GM21526 (cell line): ENCODE results near the gene TMEM170A.
"Not testable (repeated sequence)": the region's sequence is repeated elsewhere in the genome, so short reads cannot be mapped to it uniquely, and the experiment has no call there.

Experiments
- ATAC-seq: cut with Tn5 transposase; IDR thresholded peaks from one replicate; pipeline ENCODE4 v1.9.1; 2021; ENCODE audit warnings: moderate library complexity; ENCODE audit not compliant: unreplicated experiment, low FRiP score

The TMEM170A gene

GRCh38 chr16:75464122-75464918 is at the start of gene TMEM170A:
Gene TMEM170A (minus strand): TSS chr16:75464689. CDS start chr16:75464600, 89 bp downstream.
- peak; percentile 88 for ATAC-seq

GRCh38 chr16:75506574-75506973 is 42.1 kb upstream of the TMEM170A start:
- ATAC-seq: no peak

GRCh38 chr16:75506107-75506506 is 41.6 kb upstream of the TMEM170A start:
- ATAC-seq: no peak

GRCh38 chr16:75503801-75504200 is 39.3 kb upstream of the TMEM170A start:
- no peak for ATAC-seq

- no peak for ATAC-seq
These were observed 38.6 kb upstream of the TMEM170A start for GRCh38 chr16:75502916-75503605.

- ATAC-seq: not testable (repeated sequence)
These were observed 37.3 kb upstream of the TMEM170A start for GRCh38 chr16:75501820-75502219.

- ATAC-seq: no peak
These were observed 36.9 kb upstream of the TMEM170A start for GRCh38 chr16:75501359-75501758.

GRCh38 chr16:75498605-75499322 is 34.3 kb upstream of the TMEM170A start:
- ATAC-seq: not testable (repeated sequence)

GRCh38 chr16:75497558-75497957 is 33.1 kb upstream of the TMEM170A start:
- no peak for ATAC-seq

GRCh38 chr16:75495076-75495674 is 30.7 kb upstream of the TMEM170A start, which contains the start of gene CHST6:
Gene CHST6 (minus strand): TSS chr16:75495441. CDS start chr16:75479828, 15,613 bp downstream.
- ATAC-seq: no peak

- ATAC-seq: no peak
These were observed 30.2 kb upstream of the TMEM170A start for GRCh38 chr16:75494661-75495075.

- no peak for ATAC-seq
These were observed 29.7 kb upstream of the TMEM170A start for GRCh38 chr16:75494184-75494583.

- no peak for ATAC-seq
These were observed 27.4 kb upstream of the TMEM170A start for GRCh38 chr16:75491876-75492275.

GRCh38 chr16:75488322-75488721 is 23.8 kb upstream of the TMEM170A start:
- no peak for ATAC-seq

GRCh38 chr16:75486676-75487313 is 22.3 kb upstream of the TMEM170A start:
- peak; percentile 48 for ATAC-seq

GRCh38 chr16:75486014-75486675 is 21.7 kb upstream of the TMEM170A start:
- no peak for ATAC-seq

GRCh38 chr16:75485230-75486013 is 20.9 kb upstream of the TMEM170A start:
- no peak for ATAC-seq

GRCh38 chr16:75483222-75483621 is 18.7 kb upstream of the TMEM170A start:
- ATAC-seq: no peak
